Breast epithelium (tissue), 4 donors: ENCODE data around the gene NKX2-3. TPM values are rescaled to one million over a fixed set of nuclear protein-coding genes. Genes with fewer than 3 reads are reported as not detected.

Source experiments
- DNase-seq, 2 donors: peaks; one replicate each; pipeline ENCODE4 v3.0.0-alpha.2; 2019; ENCODE audit warnings: low spot score in 2 of 2
- H3K27ac ChIP-seq, 2 donors: fragments of 200-600 bp; sonication (generic) in 1 of 2; one replicate each; pipeline ENCODE4 v1.5.1; 2016 to 2019; ENCODE audit warnings: mild to moderate bottlenecking in 1 of 2
- H3K27me3 ChIP-seq, 2 donors: fragments of 200-600 bp; sonication (generic) in 1 of 2; one replicate each; pipeline versions ENCODE4 v1.5.1 to v1.6.0; 2017 to 2019; ENCODE audit warnings: control low read depth in 1 of 2, mild to moderate bottlenecking in 1 of 2
- H3K36me3 ChIP-seq: fragments of 200-600 bp; one replicate; pipeline ENCODE4 v1.5.1; 2019
- H3K4me1 ChIP-seq, 2 donors: fragments of 200-600 bp; sonication (generic); one replicate each; pipeline ENCODE4 v1.5.1; 2016 to 2019; ENCODE audit warnings: control low read depth in 1 of 2
- H3K4me3 ChIP-seq, 3 donors: fragments of 200-600 bp; sonication (generic); 1 replicate in 2 of 3; 2 replicates in 1 of 3; pipeline ENCODE4 v1.5.1; 2016 to 2019; ENCODE audit warnings: mild to moderate bottlenecking in 3 of 3, moderate library complexity in 2 of 3
- H3K9me3 ChIP-seq, 2 donors: fragments of 200-600 bp; sonication (generic) in 1 of 2; one replicate each; pipeline ENCODE4 v1.5.1; 2016 to 2019; ENCODE audit warnings: control low read depth in 1 of 2
- CTCF ChIP-seq, 3 donors: fragments of 450-650 bp; IDR thresholded peaks; one replicate each; pipeline ENCODE4 v1.5.1; 2016 to 2017; ENCODE audit warnings: antibody characterized with exemption in 3 of 3, mild to moderate bottlenecking in 3 of 3, moderate library complexity in 3 of 3
- POLR2A ChIP-seq: fragments of 450-650 bp; IDR thresholded peaks from one replicate; pipeline ENCODE4 v1.6.1; 2016; ENCODE audit warnings: antibody characterized with exemption, mild to moderate bottlenecking, moderate library complexity
- POLR2AphosphoS5 ChIP-seq, 3 donors: sonication (generic); formaldehyde crosslinking; IDR thresholded peaks; one replicate each; pipeline ENCODE4 v1.6.1; 2017; ENCODE audit warnings: antibody characterized with exemption in 3 of 3
- intact Hi-C: fragments of 100-400 bp; cut with DNase I; formaldehyde crosslinking; loops from one replicate; pipeline ENCODE4 v1.15.1; 2023; ENCODE audit warnings: low total_unique reads
- total RNA-seq, 3 donors: library from RNA; depleted of rRNA; stranded (reverse); fragments of >200 nt; gene quantifications; one replicate each; pipeline ENCODE4 v1.1.0, GENCODE V29; 2016

NKX2-3 gene
- total RNA-seq = under 1 TPM in 1 of 3 donors, not detected in 2; 0.15 TPM

GRCh38 chr10:99532687-99533495 lies at the start of gene NKX2-3:
Gene NKX2-3, plus strand, starts transcription at chr10:99532942. Its CDS starts 190 bp downstream, at chr10:99533132.
- no peak for DNase-seq
- Histone ChIP-seq H3K27ac (no peak within 1 kb of the TSS), H3K27me3 (peaks cover 12 to 100% of the 10 kb centered on the region in 2 donors), H3K9me3 (no peaks in the 10 kb centered on the region), H3K4me1 (peaks cover 4 to 8% of the 10 kb centered on the region in 2 donors), H3K4me3 (peak within 1 kb of the TSS in 1 of 3 donors; percentile 44), H3K36me3 (no peaks in the 10 kb centered on the region)
- intact Hi-C loops = no loop called here
- no peak for TF ChIP-seq CTCF (IDR thresholded peaks at IDR 0.05)
- no peak for TF ChIP-seq POLR2A
- TF ChIP-seq POLR2AphosphoS5 (IDR thresholded peaks at IDR 0.05) = no peak

DNA sequence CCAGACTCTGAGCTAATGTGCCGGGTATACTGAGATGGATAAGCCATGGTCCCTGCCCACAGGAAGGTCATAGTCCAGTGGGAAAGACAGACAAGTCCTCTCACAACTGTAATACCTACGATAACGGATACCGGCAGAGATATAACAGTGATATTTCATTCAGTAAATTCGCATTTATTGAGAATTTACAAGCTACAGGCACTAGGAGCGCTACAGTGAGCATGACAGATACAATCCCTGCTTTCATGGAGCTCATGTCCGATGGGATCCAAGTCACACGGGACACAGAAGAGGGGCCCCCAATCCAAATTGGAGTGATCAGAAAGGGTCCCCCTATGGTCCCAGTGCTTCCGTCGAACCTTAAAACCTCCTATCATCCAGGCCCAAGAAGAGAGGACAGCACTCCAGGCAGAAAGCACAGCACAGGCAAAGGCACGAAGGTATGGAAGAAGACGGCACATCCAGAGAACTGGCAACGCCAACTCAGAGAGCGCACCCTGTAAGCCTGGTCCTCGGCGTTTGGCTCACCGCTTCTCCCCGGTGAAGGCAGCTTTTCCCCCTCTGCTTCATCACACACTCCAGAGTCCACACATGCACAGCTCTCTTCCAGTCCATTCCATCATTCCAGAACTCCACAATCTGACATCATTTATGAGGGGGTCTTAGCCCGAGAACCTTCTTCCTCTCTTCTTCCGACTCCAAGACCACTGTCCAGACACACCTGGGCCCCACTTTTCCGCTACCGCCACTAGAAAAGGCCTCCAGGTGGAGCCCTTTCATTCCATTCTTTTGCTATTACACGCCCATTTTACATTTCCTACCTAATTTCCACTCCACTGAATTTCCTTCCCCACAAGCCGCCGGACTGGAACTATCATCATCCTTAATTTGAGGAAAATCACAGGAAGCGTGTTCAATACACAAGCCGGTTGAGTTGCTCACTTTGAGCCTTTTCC lies 47.8 kb upstream of the NKX2-3 start:
- H3K27me3 ChIP-seq = peaks cover 0 to 40% of the 10 kb centered on the region in 2 donors
- no peaks in the 10 kb centered on the region for H3K9me3 ChIP-seq
- no peak for DNase-seq
- no peak overlapping the region for H3K4me3 ChIP-seq
- H3K36me3 ChIP-seq = no peaks in the 10 kb centered on the region
- no peaks in the 10 kb centered on the region for H3K4me1 ChIP-seq
- no peak overlapping the region for H3K27ac ChIP-seq
- TF ChIP-seq POLR2AphosphoS5 (IDR thresholded peaks at IDR 0.05) = no peak
- TF ChIP-seq POLR2A = no peak
- no peak for TF ChIP-seq CTCF (IDR thresholded peaks at IDR 0.05)
- intact Hi-C loops = no loop called here

DNA sequence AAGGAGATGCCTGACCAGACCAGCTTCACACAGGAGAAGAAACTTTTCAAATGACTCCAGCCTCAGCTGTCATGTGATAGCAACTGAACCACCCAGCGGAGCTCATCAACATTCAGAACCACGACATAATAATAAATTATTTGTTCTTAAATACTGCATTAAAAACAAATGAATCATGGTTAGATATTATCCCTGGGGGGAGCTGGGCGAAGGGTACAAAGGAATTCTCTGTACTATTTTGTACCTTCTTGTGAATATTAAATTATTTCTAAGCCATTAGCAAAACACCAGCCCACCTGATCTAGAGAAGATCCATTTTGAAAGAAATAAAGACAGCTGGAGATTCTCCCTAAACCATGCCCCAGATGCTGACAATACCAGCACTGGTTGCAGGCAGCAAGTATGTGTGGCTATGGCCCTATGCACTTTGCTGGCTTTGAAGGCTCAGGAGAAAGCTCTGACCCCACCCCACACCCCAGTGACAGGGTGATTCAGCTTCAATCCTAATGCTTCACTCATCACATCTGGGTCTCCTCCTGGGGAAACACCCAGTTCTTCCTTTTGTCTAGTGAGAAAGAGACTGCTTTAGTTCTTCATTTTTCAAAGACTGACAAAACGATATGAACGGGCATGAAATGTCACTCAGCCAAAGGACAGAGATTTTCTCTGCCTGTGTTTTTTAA lies 45.5 kb upstream of the NKX2-3 start:
- no peaks in the 10 kb centered on the region for H3K36me3 ChIP-seq
- DNase-seq = no peak
- TF ChIP-seq CTCF (IDR thresholded peaks at IDR 0.05) = no peak
- TF ChIP-seq POLR2A = no peak
- TF ChIP-seq POLR2AphosphoS5 (IDR thresholded peaks at IDR 0.05) = no peak
- no peaks in the 10 kb centered on the region for H3K9me3 ChIP-seq
- H3K27me3 ChIP-seq = peaks cover 0 to 40% of the 10 kb centered on the region in 2 donors
- H3K4me3 ChIP-seq = no peak overlapping the region
- H3K27ac ChIP-seq = no peak overlapping the region
- H3K4me1 ChIP-seq = no peaks in the 10 kb centered on the region
- intact Hi-C loops = no loop called here

DNA sequence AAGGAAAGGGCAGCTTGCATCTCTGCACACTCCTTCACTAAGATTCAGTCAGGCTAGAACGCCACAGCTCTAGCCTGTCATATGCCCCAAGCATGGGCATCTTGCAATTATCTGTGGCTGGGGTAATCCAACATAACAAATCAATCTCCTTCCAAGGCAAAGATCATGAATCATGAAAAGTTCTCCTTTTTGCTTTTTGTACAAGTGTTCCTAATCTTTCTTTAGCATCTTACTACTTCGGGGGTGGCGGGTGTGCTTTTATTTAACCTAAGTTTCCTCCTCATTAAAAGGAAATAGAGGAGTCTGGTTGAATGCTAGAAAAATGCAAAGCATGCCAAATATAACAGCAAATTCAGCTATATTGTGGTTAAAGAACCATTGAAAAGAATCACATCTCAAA lies 43.5 kb upstream of the NKX2-3 start:
- DNase-seq = no peak
- H3K36me3 ChIP-seq = no peaks in the 10 kb centered on the region
- H3K9me3 ChIP-seq = no peaks in the 10 kb centered on the region
- no peak overlapping the region for H3K4me3 ChIP-seq
- TF ChIP-seq POLR2AphosphoS5 (IDR thresholded peaks at IDR 0.05) = no peak
- TF ChIP-seq POLR2A = no peak
- TF ChIP-seq CTCF (IDR thresholded peaks at IDR 0.05) = no peak
- no peak overlapping the region for H3K27ac ChIP-seq
- H3K4me1 ChIP-seq = no peaks in the 10 kb centered on the region
- intact Hi-C loops = no loop called here
- H3K27me3 ChIP-seq = peaks cover 0 to 37% of the 10 kb centered on the region in 2 donors
